Smooth muscle cell (in vitro differentiated cells): ENCODE data around the gene DHRS7B. TPM values are rescaled to one million over a fixed set of nuclear protein-coding genes. Genes with fewer than 3 reads are reported as not detected.
A peak's percentile ranks its signal among the peaks of the same experiment; 100 is the strongest.

Source experiments
- DNase-seq: peaks from one replicate; lab custom pipeline; 2025; ENCODE audit not compliant: unreplicated experiment; lab: John Stamatoyannopoulos, UW
- H2AFZ ChIP-seq: fragments of 200-600 bp; sonication (generic); 2 replicates; pipeline ENCODE4 v1.6.0; 2016; ENCODE audit warnings: antibody characterized with exemption, low read depth, mild to moderate bottlenecking
- H3F3A ChIP-seq: fragments of 200-600 bp; sonication (generic); 2 replicates; pipeline ENCODE4 v1.6.0; 2017; ENCODE audit warnings: antibody characterized with exemption, low read depth
- H3K27ac ChIP-seq: fragments of 200-600 bp; sonication (generic); 2 replicates; pipeline ENCODE4 v1.5.1; 2016; ENCODE audit warnings: low read depth, mild to moderate bottlenecking
- H3K27me3 ChIP-seq: fragments of 200-600 bp; sonication (generic); 2 replicates; pipeline ENCODE4 v1.6.1; 2016; ENCODE audit warnings: low read depth, mild to moderate bottlenecking
- H3K36me3 ChIP-seq: fragments of 200-600 bp; sonication (generic); 2 replicates; pipeline ENCODE4 v1.5.1; 2016; ENCODE audit warnings: low read depth
- H3K4me1 ChIP-seq: fragments of 200-600 bp; sonication (generic); 2 replicates; pipeline ENCODE4 v1.5.1; 2016; ENCODE audit warnings: low read depth
- H3K4me2 ChIP-seq: fragments of 200-600 bp; sonication (generic); 2 replicates; pipeline ENCODE4 v1.6.0; 2016; ENCODE audit warnings: mild to moderate bottlenecking
- H3K4me3 ChIP-seq: fragments of 200-600 bp; sonication (generic); 2 replicates; pipeline ENCODE4 v1.5.1; 2016; ENCODE audit warnings: mild to moderate bottlenecking
- H3K79me2 ChIP-seq: fragments of 200-600 bp; sonication (generic); 2 replicates; pipeline ENCODE4 v1.6.0; 2016; ENCODE audit warnings: low read depth, mild to moderate bottlenecking
- H3K9ac ChIP-seq: fragments of 200-600 bp; sonication (generic); 2 replicates; pipeline ENCODE4 v1.6.0; 2016; ENCODE audit warnings: low read depth
- H3K9me3 ChIP-seq: fragments of 200-600 bp; sonication (generic); replicated peaks from 2 replicates; pipeline ENCODE4 v1.5.1; 2016; ENCODE audit warnings: low read depth
- H4K20me1 ChIP-seq: fragments of 200-600 bp; sonication (generic); 2 replicates; pipeline ENCODE4 v1.6.0; 2016; ENCODE audit warnings: low read depth
- CTCF ChIP-seq: fragments of 200-600 bp; sonication (generic); IDR thresholded peaks from 2 replicates; pipeline ENCODE4 v1.5.1; 2017; ENCODE audit warnings: borderline replicate concordance, mild to moderate bottlenecking, antibody characterized with exemption; ENCODE audit not compliant: insufficient read depth, poor library complexity, severe bottlenecking
- whole genome bisulfite sequencing: methylation state at CpG from one replicate; pipeline ENCODE4 v1.1.7; 2016; ENCODE audit warnings: low lambda C conversion rate; 5-methylcytosine and 5-hydroxymethylcytosine counted together
- polyA plus RNA-seq: library from polyadenylated mRNA; unstranded; fragments of >200 nt; fragmentation: Nextera tagmentation; extraction: Ambion mirVana; gene quantifications from 2 replicates; pipeline ENCODE4 v1.2.1, GENCODE V29; 2016
- total RNA-seq: library from RNA; depleted of rRNA; stranded (reverse); fragments of >200 nt; gene quantifications from 2 replicates; pipeline ENCODE4 v1.2.3, GENCODE V29; 2014

Gene DHRS7B
- total and polyA plus RNA-seq, 2 experiments from 2014 or later, result 30.0 to 32.5 TPM

GRCh38 chr17:21213638-21214014 is 86.9 kb downstream of the DHRS7B start:
- WGBS, result 2% methylated on average over 32 of the region's 35 CpGs
- peak overlapping the region; percentile 92 for H3K9ac ChIP-seq
- H4K20me1 ChIP-seq, result peaks cover 50% of the 10 kb centered on the region
- H3K27me3 ChIP-seq, result no peaks in the 10 kb centered on the region
- peaks cover 22% of the 10 kb centered on the region for H3K4me1 ChIP-seq
- no peak for TF ChIP-seq CTCF
- no peaks in the 10 kb centered on the region for H3F3A ChIP-seq
- H3K36me3 ChIP-seq, result no peaks in the 10 kb centered on the region
- peak overlapping the region; percentile 78 for H2AFZ ChIP-seq
- H3K9me3 ChIP-seq, result no peaks in the 10 kb centered on the region
- H3K79me2 ChIP-seq, result peaks cover 50% of the 10 kb centered on the region
- H3K4me3 ChIP-seq, result peak overlapping the region; percentile 91
- no peak for DNase-seq
- H3K27ac ChIP-seq, result peak overlapping the region; percentile 88
- H3K4me2 ChIP-seq, result peak overlapping the region; percentile 93

- WGBS, result under 1% methylated on average over 74 of the region's 76 CpGs
- peaks cover 44% of the 10 kb centered on the region for H4K20me1 ChIP-seq
- H3F3A ChIP-seq, result no peaks in the 10 kb centered on the region
Observed at GRCh38 chr17:21214015-21214776, 87.4 kb downstream of the DHRS7B start, which contains the start of gene TMEM11. Gene TMEM11, minus strand, starts transcription at chr17:21214161. Its CDS starts 9 bp downstream, at chr17:21214152.

GRCh38 chr17:21214777-21215541 is 88.2 kb downstream of the DHRS7B start:
- H3K4me1 ChIP-seq, result peaks cover 22% of the 10 kb centered on the region
- H3F3A ChIP-seq, result no peaks in the 10 kb centered on the region
- H3K9me3 ChIP-seq, result no peaks in the 10 kb centered on the region
- peak overlapping the region; percentile 91 for H3K4me3 ChIP-seq
- DNase-seq, result no peak
- peaks cover 36% of the 10 kb centered on the region for H4K20me1 ChIP-seq
- H2AFZ ChIP-seq, result peak overlapping the region; percentile 82
- no peaks in the 10 kb centered on the region for H3K36me3 ChIP-seq
- peak overlapping the region; percentile 88 for H3K27ac ChIP-seq
- H3K9ac ChIP-seq, result peak overlapping the region; percentile 92
- 10% methylated on average over 23 of the region's 23 CpGs for WGBS
- TF ChIP-seq CTCF, result no peak
- peaks cover 37% of the 10 kb centered on the region for H3K79me2 ChIP-seq
- H3K4me2 ChIP-seq, result peak overlapping the region; percentile 95
- H3K27me3 ChIP-seq, result no peaks in the 10 kb centered on the region

More at GRCh38 chr17:21214015-21214776, 87.4 kb downstream of the DHRS7B start, which contains the start of gene TMEM11:
- Histone ChIP-seq H2AFZ (peak within 1 kb of the TSS; percentile 82), H3K9ac (peak within 1 kb of the TSS; percentile 92), H3K27ac (peak within 1 kb of the TSS; percentile 88), H3K79me2 (peaks cover 44% of the 10 kb centered on the region), H3K4me1 (peaks cover 22% of the 10 kb centered on the region), H3K9me3 (no peaks in the 10 kb centered on the region), H3K4me3 (peak within 1 kb of the TSS; percentile 91), H3K4me2 (peak within 1 kb of the TSS; percentile 95), H3K36me3 (no peaks in the 10 kb centered on the region), H3K27me3 (no peaks in the 10 kb centered on the region)
- DNase-seq, result peak; percentile 84
- TF ChIP-seq CTCF, result no peak
